Tibial nerve (tissue), 4 donors: ENCODE data around the gene GNG7.
A peak's percentile ranks its signal among the peaks of the same experiment; 100 is the strongest.

Experiments
- EP300 ChIP-seq, 2 donors: sonication (generic); formaldehyde crosslinking; IDR thresholded peaks; one replicate each; pipeline ENCODE4 v1.6.1; 2017; ENCODE audit warnings: antibody characterized with exemption in 2 of 2, mild to moderate bottlenecking in 1 of 2
- POLR2A ChIP-seq, 2 donors: fragments of 450-650 bp; IDR thresholded peaks; one replicate each; pipeline ENCODE4 v1.6.1; 2017; ENCODE audit warnings: antibody characterized with exemption in 2 of 2, mild to moderate bottlenecking in 2 of 2, moderate library complexity in 2 of 2
- TF ChIP-seq, protein P1 (sequence below), 5 experiments: fragments of 200-600 bp in 3 of 5; fragments of 450-650 bp in 2 of 5; sonication (generic) in 3 of 5; IDR thresholded peaks; one replicate each; pipeline ENCODE4 v1.5.1; 2016 to 2019; ENCODE audit warnings: antibody characterized with exemption in 5 of 5, mild to moderate bottlenecking in 3 of 5, moderate library complexity in 2 of 5

DNA sequence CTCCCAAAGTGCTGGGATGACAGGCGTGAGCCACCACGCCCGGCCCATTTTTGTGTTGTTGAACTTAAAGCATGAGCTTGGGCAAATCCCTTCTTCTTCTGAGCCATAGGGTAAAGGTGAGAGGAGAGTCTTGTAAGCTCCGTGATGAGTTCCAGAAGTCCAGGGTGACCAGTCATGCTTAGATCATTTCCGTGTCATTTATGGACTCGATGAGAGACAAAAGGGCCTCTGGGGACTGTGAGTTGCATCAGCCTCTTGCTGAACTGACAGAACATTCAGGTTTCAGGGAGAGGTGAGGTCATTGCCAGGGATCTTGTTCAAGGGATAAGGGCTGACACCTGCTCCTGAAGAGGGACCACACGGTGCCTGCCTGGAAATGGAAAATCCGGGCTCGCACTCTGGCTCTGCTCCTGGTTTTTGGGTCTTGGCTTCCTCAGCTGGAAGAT, 173.0 kb downstream of the GNG7 start:
- TF ChIP-seq, protein P1, sequence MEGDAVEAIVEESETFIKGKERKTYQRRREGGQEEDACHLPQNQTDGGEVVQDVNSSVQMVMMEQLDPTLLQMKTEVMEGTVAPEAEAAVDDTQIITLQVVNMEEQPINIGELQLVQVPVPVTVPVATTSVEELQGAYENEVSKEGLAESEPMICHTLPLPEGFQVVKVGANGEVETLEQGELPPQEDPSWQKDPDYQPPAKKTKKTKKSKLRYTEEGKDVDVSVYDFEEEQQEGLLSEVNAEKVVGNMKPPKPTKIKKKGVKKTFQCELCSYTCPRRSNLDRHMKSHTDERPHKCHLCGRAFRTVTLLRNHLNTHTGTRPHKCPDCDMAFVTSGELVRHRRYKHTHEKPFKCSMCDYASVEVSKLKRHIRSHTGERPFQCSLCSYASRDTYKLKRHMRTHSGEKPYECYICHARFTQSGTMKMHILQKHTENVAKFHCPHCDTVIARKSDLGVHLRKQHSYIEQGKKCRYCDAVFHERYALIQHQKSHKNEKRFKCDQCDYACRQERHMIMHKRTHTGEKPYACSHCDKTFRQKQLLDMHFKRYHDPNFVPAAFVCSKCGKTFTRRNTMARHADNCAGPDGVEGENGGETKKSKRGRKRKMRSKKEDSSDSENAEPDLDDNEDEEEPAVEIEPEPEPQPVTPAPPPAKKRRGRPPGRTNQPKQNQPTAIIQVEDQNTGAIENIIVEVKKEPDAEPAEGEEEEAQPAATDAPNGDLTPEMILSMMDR (IDR thresholded peaks at IDR 0.05), result no peak
- TF ChIP-seq POLR2A (IDR thresholded peaks at IDR 0.05) (no peak), EP300 (IDR thresholded peaks at IDR 0.05) (peak in 1 of 2 donors; percentile 14)
